ENCODE results near the gene RBBP7.

DNA sequence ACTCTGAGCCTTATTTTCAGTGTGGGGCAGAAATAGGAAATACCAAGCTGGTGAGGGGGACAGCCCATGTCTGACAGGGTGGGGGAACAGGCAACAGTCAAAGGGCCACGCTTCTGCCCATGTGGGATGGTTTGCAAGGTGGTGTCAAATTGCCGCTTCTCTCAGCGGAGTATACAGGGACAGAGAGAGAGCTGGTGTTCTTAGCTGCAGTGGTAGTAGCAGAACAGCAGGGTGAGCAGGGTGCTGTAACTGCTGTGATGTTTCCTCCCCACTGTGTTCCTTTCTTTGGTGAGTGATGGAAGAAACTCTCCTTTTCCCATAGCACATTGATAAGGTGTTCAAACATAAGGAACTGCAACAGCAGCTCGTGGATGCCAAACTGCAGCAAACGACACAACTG lies 37.9 kb downstream of the RBBP7 start:
- TF ChIP-seq EZH2phosphoT487 (IDR thresholded peaks at IDR 0.05; ENCODE audit: insufficient read depth, low read depth): no peak
- no peak for TF ChIP-seq EZH2 (IDR thresholded peaks at IDR 0.05; ENCODE audit: insufficient read depth, poor library complexity, severe bottlenecking)

Data from GM23248 (cell line).